Measurements from ENCODE around the gene CPM. TPM values are rescaled to one million over a fixed set of nuclear protein-coding genes. Genes with fewer than 3 reads are reported as not detected.
"Not testable (repeated sequence)": the region's sequence is repeated elsewhere in the genome, so short reads cannot be mapped to it uniquely, and the experiment has no call there.

CPM gene
- total and polyA plus RNA-seq, 4 donors = 14.2 to 65.0 (median 24.0) TPM

DNA sequence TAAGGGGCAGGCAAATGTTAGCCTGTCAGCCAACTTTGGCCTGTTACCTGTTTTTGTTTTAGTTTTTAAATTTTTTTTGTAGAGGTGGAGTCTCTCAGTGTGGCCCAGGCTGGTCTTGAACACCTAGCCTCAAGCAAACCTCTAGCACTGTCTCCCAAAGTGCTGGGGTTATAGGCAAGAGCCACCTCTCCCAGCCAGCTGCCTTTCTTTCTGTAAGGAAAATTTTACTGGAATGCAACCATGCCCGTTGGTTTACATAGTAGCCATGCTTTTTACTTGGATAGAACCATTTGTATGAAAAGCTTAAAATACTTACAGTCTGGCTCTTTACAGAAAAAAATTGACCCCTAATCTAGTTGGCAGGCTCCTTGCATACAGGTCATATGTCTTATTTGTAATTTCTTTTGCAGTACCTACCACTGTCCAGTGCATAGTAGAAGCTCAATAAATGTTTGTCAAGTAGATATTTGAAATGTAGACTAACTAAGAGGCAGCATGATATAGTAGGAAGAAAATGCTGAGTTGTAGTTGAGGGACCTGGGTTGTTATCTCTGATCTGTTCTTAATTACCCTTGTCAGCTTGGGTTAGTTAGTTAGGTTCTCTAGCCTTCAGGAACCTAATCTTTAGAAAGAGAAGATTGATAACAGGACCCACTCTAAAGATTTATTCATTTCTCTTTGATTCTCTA, 120.3 kb downstream of the CPM start:
- H3K9ac ChIP-seq (ENCODE audit: low read depth in 1 of 2, low read length in 2 of 2) = no peak overlapping the region
- no peak overlapping the region for H3K4me3 ChIP-seq (ENCODE audit: low read depth in 1 of 3, low read length in 3 of 3)
- TF ChIP-seq MAX (IDR thresholded peaks at IDR 0.05) (no peak), GABPA (IDR thresholded peaks at IDR 0.05 in 1 of 2, conservative IDR thresholded peaks at IDR 0.05 in 1 of 2) (no peak), FOXA1 (IDR thresholded peaks at IDR 0.05) (no peak), HNF4G (IDR thresholded peaks at IDR 0.05) (no peak), FOXA2 (IDR thresholded peaks at IDR 0.05) (no peak), RAD21 (IDR thresholded peaks at IDR 0.05) (no peak), YY1 (IDR thresholded peaks at IDR 0.05) (no peak), RXRA (IDR thresholded peaks at IDR 0.05) (no peak), ZBTB33 (IDR thresholded peaks at IDR 0.05) (no peak), SP1 (IDR thresholded peaks at IDR 0.05) (no peak)
- TF ChIP-seq, protein P1, sequence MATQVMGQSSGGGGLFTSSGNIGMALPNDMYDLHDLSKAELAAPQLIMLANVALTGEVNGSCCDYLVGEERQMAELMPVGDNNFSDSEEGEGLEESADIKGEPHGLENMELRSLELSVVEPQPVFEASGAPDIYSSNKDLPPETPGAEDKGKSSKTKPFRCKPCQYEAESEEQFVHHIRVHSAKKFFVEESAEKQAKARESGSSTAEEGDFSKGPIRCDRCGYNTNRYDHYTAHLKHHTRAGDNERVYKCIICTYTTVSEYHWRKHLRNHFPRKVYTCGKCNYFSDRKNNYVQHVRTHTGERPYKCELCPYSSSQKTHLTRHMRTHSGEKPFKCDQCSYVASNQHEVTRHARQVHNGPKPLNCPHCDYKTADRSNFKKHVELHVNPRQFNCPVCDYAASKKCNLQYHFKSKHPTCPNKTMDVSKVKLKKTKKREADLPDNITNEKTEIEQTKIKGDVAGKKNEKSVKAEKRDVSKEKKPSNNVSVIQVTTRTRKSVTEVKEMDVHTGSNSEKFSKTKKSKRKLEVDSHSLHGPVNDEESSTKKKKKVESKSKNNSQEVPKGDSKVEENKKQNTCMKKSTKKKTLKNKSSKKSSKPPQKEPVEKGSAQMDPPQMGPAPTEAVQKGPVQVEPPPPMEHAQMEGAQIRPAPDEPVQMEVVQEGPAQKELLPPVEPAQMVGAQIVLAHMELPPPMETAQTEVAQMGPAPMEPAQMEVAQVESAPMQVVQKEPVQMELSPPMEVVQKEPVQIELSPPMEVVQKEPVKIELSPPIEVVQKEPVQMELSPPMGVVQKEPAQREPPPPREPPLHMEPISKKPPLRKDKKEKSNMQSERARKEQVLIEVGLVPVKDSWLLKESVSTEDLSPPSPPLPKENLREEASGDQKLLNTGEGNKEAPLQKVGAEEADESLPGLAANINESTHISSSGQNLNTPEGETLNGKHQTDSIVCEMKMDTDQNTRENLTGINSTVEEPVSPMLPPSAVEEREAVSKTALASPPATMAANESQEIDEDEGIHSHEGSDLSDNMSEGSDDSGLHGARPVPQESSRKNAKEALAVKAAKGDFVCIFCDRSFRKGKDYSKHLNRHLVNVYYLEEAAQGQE (IDR thresholded peaks at IDR 0.05) = no peak
- WGBS = 85% methylated on average over 1 of the region's 1 CpG
- no peaks in the 10 kb centered on the region for H3K9me3 ChIP-seq (ENCODE audit: control insufficient read depth in 4 of 4, low read length in 3 of 4)
- H3K27ac ChIP-seq (ENCODE audit: low read depth in 1 of 2, low read length in 2 of 2) = no peak overlapping the region
- H3K27me3 ChIP-seq (ENCODE audit: control insufficient read depth in 4 of 4, insufficient read depth in 4 of 4, low read length in 3 of 4) = no peaks in the 10 kb centered on the region
- H3K4me1 ChIP-seq (ENCODE audit: control insufficient read depth in 4 of 4, insufficient read depth in 4 of 4, low read length in 3 of 4) = peaks cover 2 to 10% (median 6%) of the 10 kb centered on the region in 4 donors
- DNase-seq (ENCODE audit: low spot score) = no peak
- H3K36me3 ChIP-seq (ENCODE audit: control insufficient read depth in 4 of 4, insufficient read depth in 3 of 4, low read depth in 1 of 4, low read length in 3 of 4) = peaks cover 14 to 38% (median 29%) of the 10 kb centered on the region in 4 donors

DNA sequence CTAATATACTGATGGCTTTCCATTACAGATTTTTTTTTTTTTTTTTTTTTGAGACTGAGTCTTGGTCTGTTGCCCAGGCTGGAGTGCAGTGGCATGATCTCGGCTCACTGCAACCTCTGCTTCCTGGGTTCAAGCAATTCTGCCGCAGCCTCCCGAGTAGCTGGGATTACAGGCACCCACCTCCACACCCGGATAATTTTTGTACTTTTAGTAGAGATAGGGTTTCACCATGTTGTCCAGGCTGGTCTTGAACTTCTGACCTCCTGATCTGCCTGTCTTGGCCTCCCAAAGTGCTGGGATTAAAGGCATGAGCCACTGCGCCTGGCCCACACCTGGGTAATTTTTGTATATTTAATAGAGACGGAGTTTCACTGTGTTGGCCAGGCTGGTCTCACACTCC, 121.4 kb downstream of the CPM start:
- not testable (repeated sequence) for H3K4me3 ChIP-seq (ENCODE audit: low read depth in 1 of 3, low read length in 3 of 3); H3K27me3 ChIP-seq (ENCODE audit: control insufficient read depth in 4 of 4, insufficient read depth in 4 of 4, low read length in 3 of 4); H3K9ac ChIP-seq (ENCODE audit: low read depth in 1 of 2, low read length in 2 of 2); H3K9me3 ChIP-seq (ENCODE audit: control insufficient read depth in 4 of 4, low read length in 3 of 4); DNase-seq (ENCODE audit: low spot score); H3K27ac ChIP-seq (ENCODE audit: low read depth in 1 of 2, low read length in 2 of 2)
- 60% methylated on average over 6 of the region's 6 CpGs for WGBS
- peaks cover 10 to 31% (median 23%) of the 10 kb centered on the region in 4 donors for H3K36me3 ChIP-seq (ENCODE audit: control insufficient read depth in 4 of 4, insufficient read depth in 3 of 4, low read depth in 1 of 4, low read length in 3 of 4)
- peaks cover 2 to 10% (median 6%) of the 10 kb centered on the region in 4 donors for H3K4me1 ChIP-seq (ENCODE audit: control insufficient read depth in 4 of 4, insufficient read depth in 4 of 4, low read length in 3 of 4)

GRCh38 chr12:68810027-68810389, 123.0 kb downstream of the CPM start:
- H3K27ac ChIP-seq (ENCODE audit: low read depth in 1 of 2, low read length in 2 of 2); H3K9ac ChIP-seq (ENCODE audit: low read depth in 1 of 2, low read length in 2 of 2); H3K27me3 ChIP-seq (ENCODE audit: control insufficient read depth in 4 of 4, insufficient read depth in 4 of 4, low read length in 3 of 4); H3K9me3 ChIP-seq (ENCODE audit: control insufficient read depth in 4 of 4, low read length in 3 of 4); DNase-seq (ENCODE audit: low spot score): not testable (repeated sequence)
- WGBS = 95% methylated on average over 13 of the region's 13 CpGs
- peak overlapping the region in 1 of 3 donors; percentile 15 for H3K4me3 ChIP-seq (ENCODE audit: low read depth in 1 of 3, low read length in 3 of 3)
- peaks cover 7 to 22% (median 19%) of the 10 kb centered on the region in 4 donors for H3K36me3 ChIP-seq (ENCODE audit: control insufficient read depth in 4 of 4, insufficient read depth in 3 of 4, low read depth in 1 of 4, low read length in 3 of 4)
- H3K4me1 ChIP-seq (ENCODE audit: control insufficient read depth in 4 of 4, insufficient read depth in 4 of 4, low read length in 3 of 4) = peaks cover 2 to 12% (median 7%) of the 10 kb centered on the region in 4 donors
